Chondrocyte (in vitro differentiated cells): Measurements from ENCODE around the gene ATG4A. TPM values are rescaled to one million over a fixed set of nuclear protein-coding genes. Genes with fewer than 3 reads are reported as not detected.

ENCODE experiments used
- DNase-seq: peaks from one replicate; pipeline ENCODE4 v3.0.0; 2021; ENCODE audit warnings: mixed read lengths, low spot score
- H3K27ac Mint-ChIP-seq: one replicate; pipeline ENCODE4 v1.8.0; 2021; ENCODE audit warnings: mild to moderate bottlenecking, moderate library complexity, mixed read lengths; ENCODE audit not compliant: unreplicated experiment
- H3K27me3 Mint-ChIP-seq: 2 replicates; pipeline ENCODE4 v1.8.0; 2021; ENCODE audit warnings: low read depth, mixed read lengths
- H3K36me3 Mint-ChIP-seq: 2 replicates; pipeline ENCODE4 v1.8.0; 2021; ENCODE audit warnings: low read depth, mixed read lengths
- H3K4me1 Mint-ChIP-seq: 2 replicates; pipeline ENCODE4 v1.8.0; 2021; ENCODE audit warnings: low read depth, mild to moderate bottlenecking, mixed read lengths
- H3K4me3 Mint-ChIP-seq: one replicate; pipeline ENCODE4 v1.8.0; 2021; ENCODE audit warnings: mild to moderate bottlenecking, moderate library complexity, mixed read lengths; ENCODE audit not compliant: unreplicated experiment
- H3K9me3 Mint-ChIP-seq: 2 replicates; pipeline ENCODE4 v1.8.0; 2021; ENCODE audit warnings: low read depth, mixed read lengths
- CTCF ChIP-seq: fragments of 200-600 bp; sonication (generic); IDR thresholded peaks from 2 replicates; pipeline ENCODE4 v1.5.0; 2021; ENCODE audit warnings: antibody characterized with exemption, mild to moderate bottlenecking, moderate library complexity
- total RNA-seq: library from RNA; stranded (reverse); gene quantifications from 3 replicates; pipeline ENCODE4 v1.2.1, GENCODE V29; 2021

ATG4A gene
- total RNA-seq, 1 donor from 2014 or later = 14.8 TPM

GRCh38 chrX:108165383-108166111 lies 74.0 kb downstream of the ATG4A start:
- H3K9me3 Mint-ChIP-seq = peaks cover 7% of the 10 kb centered on the region
- H3K27ac Mint-ChIP-seq = no peak overlapping the region
- no peak for DNase-seq
- H3K4me1 Mint-ChIP-seq = peaks cover 8% of the 10 kb centered on the region
- H3K27me3 Mint-ChIP-seq = no peaks in the 10 kb centered on the region
- H3K4me3 Mint-ChIP-seq = no peak overlapping the region
- peak; percentile 73 for TF ChIP-seq CTCF
- H3K36me3 Mint-ChIP-seq = peaks cover 1% of the 10 kb centered on the region

GRCh38 chrX:108167211-108167872 lies 75.8 kb downstream of the ATG4A start:
- no peak overlapping the region for H3K4me3 Mint-ChIP-seq
- TF ChIP-seq CTCF = no peak
- H3K36me3 Mint-ChIP-seq = peaks cover 1% of the 10 kb centered on the region
- no peaks in the 10 kb centered on the region for H3K27me3 Mint-ChIP-seq
- no peak for DNase-seq
- no peak overlapping the region for H3K27ac Mint-ChIP-seq
- peaks cover 7% of the 10 kb centered on the region for H3K9me3 Mint-ChIP-seq
- H3K4me1 Mint-ChIP-seq = peaks cover 8% of the 10 kb centered on the region

- peaks cover 3% of the 10 kb centered on the region for H3K9me3 Mint-ChIP-seq
- no peaks in the 10 kb centered on the region for H3K36me3 Mint-ChIP-seq
- no peak for TF ChIP-seq CTCF
- H3K4me1 Mint-ChIP-seq = peaks cover 14% of the 10 kb centered on the region
- no peak for DNase-seq
- H3K27ac Mint-ChIP-seq = no peak overlapping the region
- H3K27me3 Mint-ChIP-seq = no peaks in the 10 kb centered on the region
- H3K4me3 Mint-ChIP-seq = no peak overlapping the region
Observed at GRCh38 chrX:108168961-108169740, 77.6 kb downstream of the ATG4A start.

GRCh38 chrX:108169768-108170167 lies 78.2 kb downstream of the ATG4A start:
- no peak for DNase-seq
- TF ChIP-seq CTCF = no peak

GRCh38 chrX:108171671-108172070 lies 80.1 kb downstream of the ATG4A start:
- TF ChIP-seq CTCF = no peak
- Mint-ChIP-seq H3K4me3 (no peak overlapping the region), H3K27ac (no peak overlapping the region), H3K36me3 (no peaks in the 10 kb centered on the region), H3K27me3 (no peaks in the 10 kb centered on the region), H3K9me3 (peaks cover 3% of the 10 kb centered on the region), H3K4me1 (peaks cover 14% of the 10 kb centered on the region)
- no peak for DNase-seq

More at GRCh38 chrX:108169768-108170167, 78.2 kb downstream of the ATG4A start:
- Mint-ChIP-seq H3K9me3 (peaks cover 3% of the 10 kb centered on the region), H3K27me3 (no peaks in the 10 kb centered on the region), H3K4me3 (no peak overlapping the region), H3K36me3 (no peaks in the 10 kb centered on the region), H3K27ac (no peak overlapping the region), H3K4me1 (peaks cover 14% of the 10 kb centered on the region)
